Measurements from ENCODE around the gene C1QTNF9. TPM values are rescaled to one million over a fixed set of nuclear protein-coding genes. Genes with fewer than 3 reads are reported as not detected.
"Not testable (repeated sequence)": the region's sequence is repeated elsewhere in the genome, so short reads cannot be mapped to it uniquely, and the experiment has no call there.

Gene C1QTNF9
- total and polyA plus RNA-seq, 2 of the 8 experiments (the other 6 are each of a cell fraction or from before 2014, with no cell fraction given), result not detected

DNA sequence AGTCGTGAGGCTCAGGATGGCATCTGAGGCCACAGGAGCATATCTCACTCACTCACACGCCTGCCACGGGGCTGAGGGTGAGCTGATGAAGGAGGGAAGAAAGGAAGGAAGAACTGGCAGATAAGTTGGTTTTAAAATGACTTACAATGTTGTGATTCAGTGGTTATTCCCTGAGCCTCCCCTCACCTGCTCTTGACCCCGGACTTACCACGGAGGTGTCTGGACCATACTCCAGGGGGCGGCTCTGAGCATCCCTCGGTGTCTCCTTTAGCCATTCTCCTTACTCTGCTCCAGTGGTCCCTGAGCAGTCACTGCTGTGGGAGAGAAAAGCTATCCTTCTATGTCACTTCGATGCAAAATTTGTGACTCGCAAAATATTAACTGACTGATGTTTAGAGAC, 61.9 kb downstream of the C1QTNF9 start:
- TF ChIP-seq, protein P1, sequence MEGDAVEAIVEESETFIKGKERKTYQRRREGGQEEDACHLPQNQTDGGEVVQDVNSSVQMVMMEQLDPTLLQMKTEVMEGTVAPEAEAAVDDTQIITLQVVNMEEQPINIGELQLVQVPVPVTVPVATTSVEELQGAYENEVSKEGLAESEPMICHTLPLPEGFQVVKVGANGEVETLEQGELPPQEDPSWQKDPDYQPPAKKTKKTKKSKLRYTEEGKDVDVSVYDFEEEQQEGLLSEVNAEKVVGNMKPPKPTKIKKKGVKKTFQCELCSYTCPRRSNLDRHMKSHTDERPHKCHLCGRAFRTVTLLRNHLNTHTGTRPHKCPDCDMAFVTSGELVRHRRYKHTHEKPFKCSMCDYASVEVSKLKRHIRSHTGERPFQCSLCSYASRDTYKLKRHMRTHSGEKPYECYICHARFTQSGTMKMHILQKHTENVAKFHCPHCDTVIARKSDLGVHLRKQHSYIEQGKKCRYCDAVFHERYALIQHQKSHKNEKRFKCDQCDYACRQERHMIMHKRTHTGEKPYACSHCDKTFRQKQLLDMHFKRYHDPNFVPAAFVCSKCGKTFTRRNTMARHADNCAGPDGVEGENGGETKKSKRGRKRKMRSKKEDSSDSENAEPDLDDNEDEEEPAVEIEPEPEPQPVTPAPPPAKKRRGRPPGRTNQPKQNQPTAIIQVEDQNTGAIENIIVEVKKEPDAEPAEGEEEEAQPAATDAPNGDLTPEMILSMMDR (IDR thresholded peaks at IDR 0.05; ENCODE audit: control extremely low read depth in 1 of 3, insufficient read depth in 1 of 3, low read depth in 1 of 3, low read length in 3 of 3), result peak; percentile 34 to 48 (median 43); a peak in 3 of 4 replicates
- TF ChIP-seq RAD21 (IDR thresholded peaks at IDR 0.05 in 1 of 2, conservative IDR thresholded peaks at IDR 0.05 in 1 of 2; ENCODE audit: low read depth in 2 of 2, low read length in 2 of 2), result peak; percentile 12 to 39; a peak in 3 of 4 replicates
- H3K9me3 ChIP-seq (ENCODE audit: insufficient read depth in 2 of 2, low read depth in 1 of 2, low read length in 1 of 2); H3K4me1 ChIP-seq (replicated peaks in 1 of 4; ENCODE audit: control insufficient read depth in 3 of 4, insufficient read depth in 4 of 4, low read length in 3 of 4); H2BK15ac ChIP-seq (ENCODE audit: low read length); DNase-seq (ENCODE audit: low read depth in 1 of 2, low spot score in 2 of 2); H3K79me2 ChIP-seq (ENCODE audit: control insufficient read depth in 1 of 2, insufficient read depth in 2 of 2, low read length in 2 of 2); H3K79me1 ChIP-seq (ENCODE audit: low read depth, low read length); H3K56ac ChIP-seq (replicated peaks; ENCODE audit: insufficient read length, low read depth, low read length); H3K23me2 ChIP-seq (ENCODE audit: low read depth, low read length); H3K18ac ChIP-seq (ENCODE audit: extremely low read depth, low read length); H3K14ac ChIP-seq (ENCODE audit: insufficient read length); H3K36me3 ChIP-seq (ENCODE audit: control insufficient read depth in 2 of 4, insufficient read depth in 4 of 4, low read length in 3 of 4); H3K23ac ChIP-seq (ENCODE audit: insufficient read length); H2BK12ac ChIP-seq (ENCODE audit: low read depth, low read length); H2BK20ac ChIP-seq (ENCODE audit: low read length); FAIRE-seq; H3K27ac ChIP-seq (ENCODE audit: low read depth, low read length); H2AFZ ChIP-seq (ENCODE audit: low read length); H4K5ac ChIP-seq (ENCODE audit: insufficient read length, low read depth, low read length); H2BK5ac ChIP-seq (ENCODE audit: low read depth, low read length); H4K8ac ChIP-seq (ENCODE audit: extremely low read depth, insufficient read depth, low read length); H3K4ac ChIP-seq (replicated peaks; ENCODE audit: insufficient read length, low read depth, low read length); H3K4me2 ChIP-seq (ENCODE audit: insufficient read depth in 1 of 2, low read depth in 2 of 2, low read length in 2 of 2); POLR2A ChIA-PET (ENCODE audit: partially characterized antibody); H3K4me3 ChIP-seq (ENCODE audit: extremely low read depth in 1 of 4, insufficient read depth in 2 of 4, low read depth in 3 of 4, low read length in 4 of 4); H2BK120ac ChIP-seq (replicated peaks; ENCODE audit: low read depth, low read length); H4K91ac ChIP-seq (replicated peaks; ENCODE audit: insufficient read length, low read length); H3K27me3 ChIP-seq (replicated peaks in 1 of 4; ENCODE audit: control insufficient read depth in 3 of 4, extremely low read depth in 1 of 4, insufficient read depth in 3 of 4, low read length in 3 of 4); H4K20me1 ChIP-seq (replicated peaks in 1 of 2; ENCODE audit: control insufficient read depth in 1 of 2, insufficient read depth in 2 of 2, low read length in 2 of 2); H3K9ac ChIP-seq (replicated peaks in 1 of 4; ENCODE audit: extremely low read depth in 1 of 4, low read depth in 3 of 4, low read length in 3 of 4); H2AK5ac ChIP-seq (ENCODE audit: low read depth, low read length): not testable (repeated sequence)
- 91% methylated on average over 9 of the region's 9 CpGs; no CpG with 5 or more reads in 1 of the 2 experiments for WGBS, 2 experiments (ENCODE audit: extremely low coverage in 1 of 2, insufficient coverage in 1 of 2, insufficient read length in 1 of 2, insufficient replicate concordance in 2 of 2, low coverage in 1 of 2, low lambda C conversion rate in 2 of 2, missing lambda C conversion rate in 1 of 2)
- CTCF ChIA-PET (ENCODE audit: partially characterized antibody), result interaction anchor here (0.9 to 1.6 kb wide), 5 partner anchors 9 to 146 kb away, joined by 3 to 5 read pairs (median 3); no protein-coding TSS in a partner anchor
